Measurements from ENCODE around the gene TMEM214. TPM values are rescaled to one million over a fixed set of nuclear protein-coding genes. Genes with fewer than 3 reads are reported as not detected.

TMEM214 gene
- total RNA-seq, 2 donors from 2014 or later = 76.6 to 121 TPM

DNA sequence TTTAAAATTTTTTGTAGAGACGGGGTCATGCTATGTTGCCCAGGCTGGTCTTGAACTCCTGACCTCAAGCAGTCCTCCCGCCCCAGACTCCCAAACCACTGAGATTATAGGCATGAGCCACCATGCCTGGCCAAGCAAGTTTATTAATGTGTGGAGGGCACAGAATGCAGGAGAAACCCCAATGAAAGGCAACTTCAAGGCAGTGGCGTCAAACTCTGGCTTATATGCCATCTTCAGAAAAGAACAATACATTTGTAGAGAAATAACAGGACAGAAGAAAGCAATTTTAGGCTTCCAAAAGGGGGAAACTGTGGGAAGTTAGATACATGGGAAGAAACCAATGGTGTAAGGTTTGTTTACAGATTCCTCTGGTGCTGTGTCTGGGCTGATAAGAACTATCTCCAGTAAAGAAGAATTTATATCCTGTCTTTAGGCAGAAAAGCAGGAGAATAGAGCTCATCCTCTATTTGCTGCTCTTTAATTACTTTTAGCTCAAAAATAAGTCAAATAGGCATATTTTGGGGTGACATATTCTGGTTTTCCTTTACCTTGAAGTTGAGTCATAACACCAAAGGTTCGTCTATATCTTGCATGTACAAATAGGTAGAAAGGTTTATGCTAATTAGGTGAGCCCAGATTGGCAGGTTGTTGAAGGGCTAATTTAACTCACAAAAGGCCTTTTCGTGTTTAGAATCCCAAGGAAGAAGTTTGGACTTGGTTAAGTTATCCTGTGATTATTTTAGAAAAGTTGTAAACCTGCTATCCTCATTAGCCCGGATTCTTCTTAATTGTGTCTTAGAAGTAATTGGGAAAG, 26.0 kb upstream of the TMEM214 start:
- DNase-seq = no peak

DNA sequence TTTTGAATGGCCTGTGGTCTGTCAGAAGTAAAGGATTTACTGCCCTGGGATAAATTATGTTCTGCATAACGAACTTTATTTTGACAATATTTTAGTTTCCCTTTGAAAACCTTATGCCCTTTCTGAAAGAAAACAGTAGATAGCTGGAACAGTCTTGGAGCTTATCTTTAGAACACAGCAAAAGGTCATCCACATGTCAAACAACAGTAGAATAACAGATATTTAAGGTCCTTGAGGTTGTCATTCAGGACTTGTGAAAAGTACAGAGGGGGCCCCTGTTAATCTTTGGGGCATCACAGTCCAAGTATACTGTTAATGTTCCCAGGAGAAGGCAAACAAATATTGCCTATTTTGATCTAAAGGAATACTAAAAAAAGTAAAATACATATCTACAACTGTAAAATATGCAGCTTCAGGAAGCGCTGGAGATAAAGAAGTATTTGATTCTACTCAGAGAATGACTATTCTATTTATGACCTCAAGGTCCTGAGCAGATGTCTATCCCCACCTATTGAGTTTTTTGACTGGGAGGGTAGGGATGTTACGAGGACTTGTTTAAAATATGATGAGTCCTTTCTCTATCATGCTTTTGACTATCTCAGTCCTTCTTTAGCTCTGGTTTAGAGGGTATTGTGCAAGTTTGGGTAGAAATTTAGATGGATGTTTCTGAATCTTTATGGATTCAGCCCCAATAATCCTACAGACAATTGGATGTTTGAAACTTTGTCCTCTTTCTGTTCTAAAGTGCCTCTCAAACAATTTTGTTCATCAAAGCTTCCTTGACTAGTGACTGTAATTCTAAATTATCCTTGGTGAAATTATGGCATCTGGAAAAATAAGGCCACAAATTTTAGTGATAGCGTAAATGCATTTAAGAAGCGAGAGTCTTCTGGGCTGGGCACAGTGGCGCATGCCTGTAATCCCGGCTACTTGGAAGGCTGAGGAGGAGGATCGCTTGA, 25.1 kb upstream of the TMEM214 start:
- intact Hi-C loops (cut with DNase I) = no loop called here
- H3K27me3 ChIP-seq = no peaks in the 10 kb centered on the region
- no peak overlapping the region for H3K27ac ChIP-seq
- TF ChIP-seq, protein P1, sequence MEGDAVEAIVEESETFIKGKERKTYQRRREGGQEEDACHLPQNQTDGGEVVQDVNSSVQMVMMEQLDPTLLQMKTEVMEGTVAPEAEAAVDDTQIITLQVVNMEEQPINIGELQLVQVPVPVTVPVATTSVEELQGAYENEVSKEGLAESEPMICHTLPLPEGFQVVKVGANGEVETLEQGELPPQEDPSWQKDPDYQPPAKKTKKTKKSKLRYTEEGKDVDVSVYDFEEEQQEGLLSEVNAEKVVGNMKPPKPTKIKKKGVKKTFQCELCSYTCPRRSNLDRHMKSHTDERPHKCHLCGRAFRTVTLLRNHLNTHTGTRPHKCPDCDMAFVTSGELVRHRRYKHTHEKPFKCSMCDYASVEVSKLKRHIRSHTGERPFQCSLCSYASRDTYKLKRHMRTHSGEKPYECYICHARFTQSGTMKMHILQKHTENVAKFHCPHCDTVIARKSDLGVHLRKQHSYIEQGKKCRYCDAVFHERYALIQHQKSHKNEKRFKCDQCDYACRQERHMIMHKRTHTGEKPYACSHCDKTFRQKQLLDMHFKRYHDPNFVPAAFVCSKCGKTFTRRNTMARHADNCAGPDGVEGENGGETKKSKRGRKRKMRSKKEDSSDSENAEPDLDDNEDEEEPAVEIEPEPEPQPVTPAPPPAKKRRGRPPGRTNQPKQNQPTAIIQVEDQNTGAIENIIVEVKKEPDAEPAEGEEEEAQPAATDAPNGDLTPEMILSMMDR (IDR thresholded peaks at IDR 0.05) = no peak
- H3K4me3 ChIP-seq = no peak overlapping the region
- no peaks in the 10 kb centered on the region for H3K9me3 ChIP-seq
- no peak overlapping the region for H3K9ac ChIP-seq (ENCODE audit: low read depth in 2 of 2, low read length in 2 of 2)
- H3K4me1 ChIP-seq = no peaks in the 10 kb centered on the region
- H3K36me3 ChIP-seq = no peaks in the 10 kb centered on the region
- DNase-seq = no peak

More for the DNA sequence above, 26.0 kb upstream of the TMEM214 start:
- TF ChIP-seq, protein P1 (IDR thresholded peaks at IDR 0.05) = no peak
- intact Hi-C loops (cut with DNase I) = no loop called here
- no peaks in the 10 kb centered on the region for H3K27me3 ChIP-seq
- H3K4me3 ChIP-seq = no peak overlapping the region
- no peaks in the 10 kb centered on the region for H3K4me1 ChIP-seq
- no peaks in the 10 kb centered on the region for H3K36me3 ChIP-seq
- H3K9ac ChIP-seq (ENCODE audit: low read depth in 2 of 2, low read length in 2 of 2) = no peak overlapping the region
- no peak overlapping the region for H3K27ac ChIP-seq
- no peaks in the 10 kb centered on the region for H3K9me3 ChIP-seq

DNA sequence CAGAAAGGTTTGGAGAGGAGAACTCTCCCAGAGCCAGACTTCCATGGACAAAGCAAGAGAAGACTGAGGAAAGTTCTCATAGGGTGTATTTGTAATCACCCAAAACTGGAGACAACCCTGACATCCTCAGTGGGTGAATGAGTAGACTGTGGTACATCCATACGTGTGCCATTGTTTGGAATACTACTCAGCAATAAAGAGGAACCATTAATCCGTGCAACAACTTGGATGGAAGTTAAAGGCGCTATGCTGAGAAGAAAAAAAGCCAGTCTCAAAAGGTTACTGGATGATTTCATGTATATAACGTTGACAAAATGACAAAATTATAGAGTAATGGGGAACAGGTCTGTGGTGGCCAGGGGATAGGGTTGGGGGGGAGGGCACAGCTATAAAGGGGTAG, 24.1 kb upstream of the TMEM214 start:
- no peaks in the 10 kb centered on the region for H3K9me3 ChIP-seq
- no peaks in the 10 kb centered on the region for H3K27me3 ChIP-seq
- no peak overlapping the region for H3K9ac ChIP-seq (ENCODE audit: low read depth in 2 of 2, low read length in 2 of 2)
- no peaks in the 10 kb centered on the region for H3K4me1 ChIP-seq
- no peak overlapping the region for H3K27ac ChIP-seq
- no peaks in the 10 kb centered on the region for H3K36me3 ChIP-seq
- TF ChIP-seq, protein P1 (IDR thresholded peaks at IDR 0.05) = no peak
- no peak for DNase-seq
- no peak overlapping the region for H3K4me3 ChIP-seq
- intact Hi-C loops (cut with DNase I) = no loop called here

DNA sequence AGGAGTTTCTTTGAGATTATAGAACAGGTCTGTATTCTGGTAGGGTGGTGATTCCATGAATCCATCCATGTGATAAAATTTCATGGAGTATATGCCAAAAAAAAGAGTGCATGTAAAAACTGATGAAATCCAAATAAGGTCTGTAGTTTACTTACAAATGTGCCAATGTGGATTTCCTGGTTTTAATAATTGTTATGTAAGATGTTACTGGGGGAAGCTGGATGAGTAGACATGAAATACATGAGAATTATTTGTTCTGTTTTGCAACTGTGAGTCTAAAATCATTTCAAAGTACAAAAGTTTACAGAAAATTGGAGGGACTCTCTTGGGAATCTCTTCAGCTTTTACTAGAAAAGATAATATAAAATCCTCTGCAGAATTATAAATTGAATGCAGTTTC, 23.7 kb upstream of the TMEM214 start:
- DNase-seq = no peak
- H3K9ac ChIP-seq (ENCODE audit: low read depth in 2 of 2, low read length in 2 of 2) = no peak overlapping the region
- no peaks in the 10 kb centered on the region for H3K4me1 ChIP-seq
- H3K36me3 ChIP-seq = no peaks in the 10 kb centered on the region
- H3K4me3 ChIP-seq = no peak overlapping the region
- intact Hi-C loops (cut with DNase I) = no loop called here
- no peaks in the 10 kb centered on the region for H3K9me3 ChIP-seq
- H3K27me3 ChIP-seq = no peaks in the 10 kb centered on the region
- no peak overlapping the region for H3K27ac ChIP-seq
- TF ChIP-seq, protein P1 (IDR thresholded peaks at IDR 0.05) = no peak

DNA sequence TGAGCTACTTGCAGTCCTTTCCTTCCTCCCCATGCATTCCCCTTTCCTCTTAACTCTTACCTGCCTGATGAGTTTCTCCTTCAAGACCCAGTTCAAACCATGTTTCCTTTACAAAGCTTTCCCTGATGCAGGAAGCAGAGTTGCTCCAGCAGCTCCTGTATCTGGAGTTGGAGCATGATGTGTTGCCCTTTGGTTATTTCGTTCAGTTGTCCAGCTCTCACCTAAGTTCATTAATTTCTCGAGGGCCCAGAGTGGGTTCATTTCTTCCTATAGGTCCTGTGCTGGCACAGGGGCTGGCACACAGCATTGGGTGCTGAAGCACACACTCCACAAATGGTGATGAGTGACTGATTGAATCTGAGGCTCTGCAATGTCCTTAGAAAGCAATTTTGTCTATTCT, 23.0 kb upstream of the TMEM214 start:
- Histone ChIP-seq H3K27me3 (no peaks in the 10 kb centered on the region), H3K36me3 (no peaks in the 10 kb centered on the region), H3K4me3 (no peak overlapping the region), H3K4me1 (no peaks in the 10 kb centered on the region), H3K9ac (ENCODE audit: low read depth in 2 of 2, low read length in 2 of 2) (no peak overlapping the region), H3K9me3 (no peaks in the 10 kb centered on the region), H3K27ac (no peak overlapping the region)
- no peak for DNase-seq
- intact Hi-C loops (cut with DNase I) = loop anchor here (10.0 kb wide), 1 partner anchor 165 kb away; the partner anchor contains the start of gene DPYSL5
- TF ChIP-seq, protein P1 (IDR thresholded peaks at IDR 0.05) = no peak
